Measurements from ENCODE around the gene RIN3.
A peak's percentile ranks its signal among the peaks of the same experiment; 100 is the strongest.

The RIN3 gene

DNA sequence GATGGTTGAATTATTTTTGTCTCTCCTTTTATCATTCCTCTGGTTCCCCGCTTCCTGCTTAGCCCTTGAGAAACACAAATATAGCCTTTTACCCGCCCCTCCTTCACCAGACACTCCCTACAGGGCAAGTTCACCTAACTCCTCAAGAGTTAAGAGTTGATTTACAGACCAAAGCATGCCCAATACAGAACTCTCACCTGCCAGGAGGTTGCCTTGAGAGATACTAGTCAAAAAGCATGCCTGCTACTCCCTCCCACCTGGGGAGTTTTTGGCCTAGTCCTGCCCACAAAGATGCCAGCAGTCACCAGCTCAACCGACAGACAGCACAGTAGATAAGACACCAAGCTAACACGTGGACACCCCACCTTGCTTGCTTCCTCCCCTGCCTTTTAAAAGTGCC, 223.6 kb downstream of the RIN3 start:
- no peaks in the 10 kb centered on the region for H3K9me3 ChIP-seq (replicated peaks; ENCODE audit: insufficient read depth, low read length)
- H3K4me3 ChIP-seq (ENCODE audit: low read length): no peak overlapping the region
- no peaks in the 10 kb centered on the region for H3K9me2 ChIP-seq (replicated peaks; ENCODE audit: insufficient read depth, low read length)
- peak overlapping the region; percentile 82 for H3K27ac ChIP-seq (ENCODE audit: low read length)
- no peaks in the 10 kb centered on the region for H4K20me1 ChIP-seq (ENCODE audit: insufficient read depth, low read length)
- peak; percentile 79 for DNase-seq
- H3F3A ChIP-seq (ENCODE audit: insufficient read depth, low read length): peaks cover 17% of the 10 kb centered on the region
- peak overlapping the region; percentile 49; the same call in 1 of the 2 replicates for H3K4me2 ChIP-seq (ENCODE audit: low read depth, low read length)
- no peaks in the 10 kb centered on the region for H3K27me3 ChIP-seq (replicated peaks; ENCODE audit: insufficient read depth, low read length)
- H3K79me2 ChIP-seq (ENCODE audit: low read length): peaks cover 42% of the 10 kb centered on the region
- TF ChIP-seq CTCF (IDR thresholded peaks at IDR 0.05; ENCODE audit: low read length): no peak
- TF ChIP-seq EZH2phosphoT487 (IDR thresholded peaks at IDR 0.05; ENCODE audit: low read length): no peak
- TF ChIP-seq EZH2 (optimal IDR thresholded peaks at IDR 0.05; ENCODE audit: low read depth, low read length): no peak
- H3K36me3 ChIP-seq (replicated peaks; ENCODE audit: insufficient read depth, low read length): no peaks in the 10 kb centered on the region
- 0 out of 2 replicates have a peak overlapping the region, but pooled peaks have one; percentile 35 for H2AFZ ChIP-seq (ENCODE audit: low read length)
- H3K4me1 ChIP-seq (ENCODE audit: low read length): peaks cover 21% of the 10 kb centered on the region
- H3K9ac ChIP-seq (ENCODE audit: low read length): peak overlapping the region; percentile 45; the same call in 1 of the 2 replicates

DNA sequence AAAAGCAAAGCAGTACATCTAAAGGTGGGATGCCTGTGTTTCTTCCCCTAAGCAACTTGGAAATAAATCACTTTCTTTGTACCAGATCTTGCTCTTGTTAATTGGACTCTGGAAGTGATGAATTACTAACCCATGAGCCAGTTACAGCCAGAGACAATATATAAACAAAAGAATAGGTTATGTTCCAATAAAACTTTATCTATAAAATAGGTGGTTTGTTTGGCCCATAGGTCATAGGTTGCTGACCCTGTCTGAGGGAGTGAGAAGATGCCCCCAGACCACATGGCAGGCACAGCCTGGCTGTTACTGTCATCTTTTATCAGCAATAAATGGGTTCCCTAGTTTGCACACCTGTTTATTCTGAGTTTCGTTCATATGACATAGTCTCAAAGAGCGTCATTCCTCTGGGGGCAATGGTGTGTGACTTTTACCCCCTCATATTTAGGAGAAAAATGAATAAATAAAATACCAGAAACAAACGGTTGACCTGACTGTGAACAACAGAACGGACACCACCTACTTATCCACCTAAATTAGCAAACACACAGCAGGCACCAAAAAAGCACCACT, 224.1 kb downstream of the RIN3 start:
- H3K36me3 ChIP-seq (replicated peaks; ENCODE audit: insufficient read depth, low read length): no peaks in the 10 kb centered on the region
- no peaks in the 10 kb centered on the region for H3K9me2 ChIP-seq (replicated peaks; ENCODE audit: insufficient read depth, low read length)
- peaks cover 42% of the 10 kb centered on the region for H3K79me2 ChIP-seq (ENCODE audit: low read length)
- H3F3A ChIP-seq (ENCODE audit: insufficient read depth, low read length): peaks cover 17% of the 10 kb centered on the region
- TF ChIP-seq EZH2phosphoT487 (IDR thresholded peaks at IDR 0.05; ENCODE audit: low read length): no peak
- no peak for TF ChIP-seq EZH2 (optimal IDR thresholded peaks at IDR 0.05; ENCODE audit: low read depth, low read length)
- TF ChIP-seq CTCF (IDR thresholded peaks at IDR 0.05; ENCODE audit: low read length): no peak
- H2AFZ ChIP-seq (ENCODE audit: low read length): 0 out of 2 replicates have a peak overlapping the region, but pooled peaks have one; percentile 35
- peak overlapping the region; percentile 49; the same call in 1 of the 2 replicates for H3K4me2 ChIP-seq (ENCODE audit: low read depth, low read length)
- DNase-seq: no peak
- H3K4me3 ChIP-seq (ENCODE audit: low read length): no peak overlapping the region
- H3K9ac ChIP-seq (ENCODE audit: low read length): peak overlapping the region; percentile 45; the same call in 1 of the 2 replicates
- H3K27ac ChIP-seq (ENCODE audit: low read length): peak overlapping the region; percentile 82
- H3K9me3 ChIP-seq (replicated peaks; ENCODE audit: insufficient read depth, low read length): no peaks in the 10 kb centered on the region
- H3K4me1 ChIP-seq (ENCODE audit: low read length): peaks cover 21% of the 10 kb centered on the region
- no peaks in the 10 kb centered on the region for H4K20me1 ChIP-seq (ENCODE audit: insufficient read depth, low read length)
- no peaks in the 10 kb centered on the region for H3K27me3 ChIP-seq (replicated peaks; ENCODE audit: insufficient read depth, low read length)
